Activated naive CD8-positive, alpha-beta T cell treated with anti-CD3 and anti-CD28 coated beads for 36 hours (primary cell): Measurements from ENCODE around the gene MAST2. TPM values are rescaled to one million over a fixed set of nuclear protein-coding genes. Genes with fewer than 3 reads are reported as not detected.
"Not testable (repeated sequence)": the region's sequence is repeated elsewhere in the genome, so short reads cannot be mapped to it uniquely, and the experiment has no call there.

Experiments
- DNase-seq: peaks from one replicate; pipeline ENCODE4 v3.0.0; 2021
- H3K27ac Mint-ChIP-seq: one replicate; pipeline ENCODE4 v1.8.0; 2022; ENCODE audit warnings: mild to moderate bottlenecking, moderate library complexity, mixed read lengths
- H3K27me3 Mint-ChIP-seq: one replicate; pipeline ENCODE4 v1.8.0; 2022; ENCODE audit warnings: mild to moderate bottlenecking, mixed read lengths
- H3K36me3 Mint-ChIP-seq: one replicate; pipeline ENCODE4 v1.8.0; 2021; ENCODE audit warnings: mild to moderate bottlenecking, mixed read lengths
- H3K4me1 Mint-ChIP-seq: one replicate; pipeline ENCODE4 v1.8.0; 2021; ENCODE audit warnings: mixed read lengths
- H3K4me3 Mint-ChIP-seq: one replicate; pipeline ENCODE4 v1.8.0; 2022; ENCODE audit warnings: mild to moderate bottlenecking, moderate library complexity, mixed read lengths
- H3K9me3 Mint-ChIP-seq: one replicate; pipeline ENCODE4 v1.8.0; 2022; ENCODE audit warnings: mixed read lengths
- total RNA-seq, 2 experiments: library from RNA; stranded (reverse); gene quantifications; one replicate each; pipeline ENCODE4 v1.2.3, GENCODE V29; 2021

MAST2 gene
- total RNA-seq, 2 experiments from 2014 or later = 19.0 to 22.5 TPM

DNA sequence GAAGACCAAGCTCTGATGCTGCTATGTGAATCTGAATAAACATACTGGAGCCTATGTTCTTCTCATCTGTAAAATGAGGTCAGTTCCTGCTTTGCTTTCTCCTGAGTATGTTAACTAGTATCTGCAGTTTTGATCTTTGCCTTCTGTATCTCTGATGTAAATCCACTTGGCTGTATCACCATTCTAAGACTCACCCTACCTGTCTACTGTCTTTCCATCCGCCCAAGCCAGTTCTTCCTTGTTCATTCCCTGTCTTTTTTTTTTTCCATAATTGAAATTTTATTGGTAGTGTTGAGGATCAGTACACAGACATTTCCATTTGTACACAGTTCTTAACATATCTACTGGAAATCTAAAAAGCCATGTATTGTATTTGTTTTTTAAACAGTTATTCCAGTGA is 31.3 kb downstream of the MAST2 start:
- Mint-ChIP-seq H3K27ac (no peak overlapping the region), H3K27me3 (no peaks in the 10 kb centered on the region), H3K9me3 (no peaks in the 10 kb centered on the region), H3K4me3 (no peak overlapping the region), H3K4me1 (peaks cover 8% of the 10 kb centered on the region), H3K36me3 (peaks cover 8% of the 10 kb centered on the region)
- no peak for DNase-seq

DNA sequence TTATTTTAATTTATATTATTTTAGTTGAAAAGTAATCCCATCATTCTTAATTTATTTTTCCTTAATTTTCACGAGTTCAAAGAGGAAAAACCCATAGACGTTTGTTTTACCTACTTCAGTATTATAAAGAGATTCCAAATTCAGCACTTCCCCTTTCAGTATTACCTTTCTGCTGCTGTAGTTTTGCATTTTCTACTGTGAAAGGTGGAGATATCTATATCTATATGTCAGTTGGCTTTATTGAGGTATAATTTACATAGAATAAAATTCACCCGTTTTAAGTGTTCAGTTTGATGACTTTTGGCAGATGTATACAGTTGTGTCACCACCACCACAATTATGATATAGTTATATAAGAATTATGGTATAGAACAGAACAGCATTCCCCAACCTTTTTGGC is 33.0 kb downstream of the MAST2 start:
- Mint-ChIP-seq H3K36me3 (peaks cover 8% of the 10 kb centered on the region), H3K27ac (no peak overlapping the region), H3K4me3 (no peak overlapping the region), H3K9me3 (no peaks in the 10 kb centered on the region), H3K4me1 (peaks cover 8% of the 10 kb centered on the region), H3K27me3 (no peaks in the 10 kb centered on the region)
- no peak for DNase-seq

DNA sequence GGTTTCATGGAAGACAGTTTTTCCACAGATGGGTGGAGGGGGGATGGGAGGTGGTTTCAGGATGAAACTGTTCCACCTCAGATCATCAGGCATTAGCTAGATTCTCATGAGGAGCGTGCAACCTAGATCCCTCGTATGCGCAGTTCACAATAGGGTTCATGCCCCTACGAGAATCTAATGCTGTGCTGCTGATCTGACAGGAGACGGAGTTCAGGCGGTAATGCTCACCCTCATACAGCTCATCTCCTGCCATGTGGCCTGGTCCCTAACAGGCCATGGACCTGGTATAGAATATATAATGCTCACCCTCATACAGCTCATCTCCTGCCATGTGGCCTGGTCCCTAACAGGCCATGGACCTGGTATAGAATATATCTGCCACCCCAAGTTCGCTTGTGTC is 33.4 kb downstream of the MAST2 start:
- H3K4me3 Mint-ChIP-seq, H3K36me3 Mint-ChIP-seq, H3K9me3 Mint-ChIP-seq, H3K4me1 Mint-ChIP-seq, H3K27me3 Mint-ChIP-seq, DNase-seq, H3K27ac Mint-ChIP-seq: not testable (repeated sequence)

DNA sequence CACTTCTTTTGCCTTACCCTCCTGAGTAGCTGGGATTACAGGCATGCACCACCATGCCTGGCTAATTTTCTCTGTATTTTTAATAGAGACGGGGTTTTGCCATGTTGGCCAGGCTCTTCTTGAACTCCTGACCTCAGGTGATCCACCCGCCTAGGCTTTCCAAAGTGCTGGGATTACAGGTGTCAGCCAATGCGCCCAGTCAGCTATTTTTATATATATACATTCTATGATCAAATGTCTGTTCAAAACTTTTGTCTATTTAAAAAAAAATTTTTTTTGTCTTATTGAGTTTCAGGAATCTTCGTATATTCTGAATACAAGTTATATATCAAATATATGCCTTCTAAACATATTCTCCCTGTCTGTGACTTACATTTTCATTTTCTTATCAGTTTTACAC is 34.9 kb downstream of the MAST2 start:
- H3K4me1 Mint-ChIP-seq = peaks cover 14% of the 10 kb centered on the region
- DNase-seq, H3K9me3 Mint-ChIP-seq, H3K27ac Mint-ChIP-seq, H3K4me3 Mint-ChIP-seq, H3K36me3 Mint-ChIP-seq, H3K27me3 Mint-ChIP-seq: not testable (repeated sequence)

DNA sequence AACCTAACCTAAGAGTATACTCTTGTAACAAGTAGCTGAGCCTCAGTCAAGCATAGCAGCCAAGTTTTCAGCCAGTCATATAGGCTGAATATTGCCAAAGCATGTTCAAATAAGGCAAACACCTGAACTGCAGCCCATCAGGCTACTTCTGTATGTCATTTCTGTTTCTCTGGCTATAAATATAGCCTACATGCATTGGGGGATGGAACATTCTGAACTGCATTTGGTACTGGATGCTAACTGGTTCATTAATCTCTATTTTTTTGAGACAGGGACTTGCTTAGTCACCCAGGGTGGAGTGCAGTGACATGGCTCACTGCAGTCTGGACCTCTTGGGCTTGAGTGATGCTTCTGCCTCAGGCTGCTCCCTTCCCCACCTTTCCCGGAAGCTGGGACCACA is 37.3 kb downstream of the MAST2 start:
- DNase-seq = no peak
- peaks cover 11% of the 10 kb centered on the region for H3K4me1 Mint-ChIP-seq
- no peaks in the 10 kb centered on the region for H3K27me3 Mint-ChIP-seq
- H3K36me3 Mint-ChIP-seq = no peaks in the 10 kb centered on the region
- no peak overlapping the region for H3K4me3 Mint-ChIP-seq
- no peak overlapping the region for H3K27ac Mint-ChIP-seq
- H3K9me3 Mint-ChIP-seq = no peaks in the 10 kb centered on the region

DNA sequence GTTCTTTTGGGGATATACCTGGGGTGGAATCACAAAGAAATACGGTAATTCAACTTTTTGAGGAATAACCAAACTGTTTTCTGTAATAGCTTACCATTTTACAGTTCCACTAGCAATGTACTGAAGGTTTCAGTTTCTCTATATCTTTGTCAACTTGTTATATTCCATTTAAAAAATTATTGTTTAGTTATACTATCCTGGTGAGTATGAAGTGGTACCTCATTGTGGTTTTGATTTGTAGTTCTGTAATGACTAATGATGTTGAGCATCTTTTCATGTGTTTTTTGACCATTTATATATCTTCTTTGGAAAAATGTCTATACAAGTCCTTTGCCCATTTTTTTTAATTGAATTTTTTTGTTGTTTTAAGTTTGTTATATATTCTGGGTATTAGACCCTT is 39.4 kb downstream of the MAST2 start:
- no peaks in the 10 kb centered on the region for H3K9me3 Mint-ChIP-seq
- H3K4me3 Mint-ChIP-seq = no peak overlapping the region
- H3K36me3 Mint-ChIP-seq = no peaks in the 10 kb centered on the region

DNA sequence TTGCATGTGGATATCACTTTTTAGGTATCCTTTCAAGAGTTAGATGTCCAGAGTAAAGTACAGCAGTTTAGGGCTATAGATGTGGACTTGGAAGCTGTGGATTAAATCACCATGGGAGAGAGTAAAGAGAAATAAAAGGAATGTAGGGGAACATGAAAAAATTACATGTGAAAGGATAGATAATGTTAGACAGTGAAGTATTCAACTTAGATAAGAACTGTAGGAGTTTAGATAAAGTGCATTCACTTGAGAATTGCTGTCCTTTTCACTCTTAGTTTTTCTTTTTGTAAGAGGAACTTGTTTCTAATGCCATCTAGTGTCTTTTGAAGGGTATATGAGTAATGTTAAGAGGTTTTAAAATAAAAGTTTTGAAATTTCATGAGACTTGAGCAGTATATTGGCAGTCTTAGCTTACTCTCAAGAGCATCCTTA is 40.1 kb downstream of the MAST2 start:
- Mint-ChIP-seq H3K4me3 (no peak overlapping the region), H3K36me3 (peaks cover under 1% of the 10 kb centered on the region), H3K9me3 (no peaks in the 10 kb centered on the region), H3K27me3 (no peaks in the 10 kb centered on the region), H3K4me1 (peaks cover 11% of the 10 kb centered on the region), H3K27ac (peak overlapping the region; percentile 59)
- no peak for DNase-seq

More for the DNA sequence above, 39.4 kb downstream of the MAST2 start:
- Mint-ChIP-seq H3K27ac (peak overlapping the region; percentile 59), H3K27me3 (no peaks in the 10 kb centered on the region), H3K4me1 (peaks cover 11% of the 10 kb centered on the region)
- no peak for DNase-seq

DNA sequence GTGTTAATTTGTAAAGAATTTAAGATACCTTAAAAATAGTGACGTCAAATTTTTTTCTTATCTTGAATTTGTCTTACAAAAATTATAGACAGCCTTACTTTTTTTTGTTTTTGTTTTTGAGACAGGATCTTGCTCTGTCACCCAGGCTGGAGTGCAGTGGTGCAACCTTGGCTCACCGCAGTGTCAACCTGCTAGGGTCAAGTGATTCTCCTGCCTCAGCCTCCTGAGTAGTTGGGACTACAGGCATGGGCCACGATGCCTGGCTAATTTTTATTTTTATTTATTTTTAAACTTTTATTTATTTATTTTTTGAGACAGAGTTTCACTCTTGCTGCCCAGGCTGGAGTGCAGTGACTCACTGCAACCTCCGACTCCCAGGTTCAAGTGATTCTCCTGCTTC is 40.6 kb downstream of the MAST2 start:
- not testable (repeated sequence) for H3K27ac Mint-ChIP-seq, H3K4me3 Mint-ChIP-seq
- H3K4me1 Mint-ChIP-seq = peaks cover 11% of the 10 kb centered on the region

DNA sequence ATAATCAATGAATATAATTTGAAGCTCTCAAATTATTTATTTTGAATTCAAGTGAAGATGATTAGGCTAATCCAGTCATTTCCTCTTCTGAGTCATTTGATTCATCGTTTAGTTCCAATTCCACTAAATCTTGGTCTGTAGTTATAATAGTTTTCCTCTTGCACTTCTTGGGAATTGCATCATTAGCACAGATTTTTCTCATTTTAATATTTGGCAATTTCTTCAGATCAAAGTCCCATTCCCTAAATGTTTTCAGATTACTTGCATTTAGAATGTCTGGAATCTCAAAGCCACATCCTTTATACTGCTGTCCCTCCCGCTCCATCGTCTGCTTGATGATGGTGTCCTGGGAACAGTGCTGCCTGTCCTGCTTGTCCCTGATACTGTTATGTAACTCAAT is 43.5 kb downstream of the MAST2 start:
- Mint-ChIP-seq H3K4me3 (no peak overlapping the region), H3K27me3 (no peaks in the 10 kb centered on the region), H3K36me3 (peaks cover 22% of the 10 kb centered on the region), H3K27ac (no peak overlapping the region), H3K4me1 (peaks cover 11% of the 10 kb centered on the region), H3K9me3 (peaks cover 16% of the 10 kb centered on the region)
- no peak for DNase-seq

More for the DNA sequence above, 40.6 kb downstream of the MAST2 start:
- DNase-seq, H3K9me3 Mint-ChIP-seq, H3K36me3 Mint-ChIP-seq, H3K27me3 Mint-ChIP-seq: not testable (repeated sequence)

DNA sequence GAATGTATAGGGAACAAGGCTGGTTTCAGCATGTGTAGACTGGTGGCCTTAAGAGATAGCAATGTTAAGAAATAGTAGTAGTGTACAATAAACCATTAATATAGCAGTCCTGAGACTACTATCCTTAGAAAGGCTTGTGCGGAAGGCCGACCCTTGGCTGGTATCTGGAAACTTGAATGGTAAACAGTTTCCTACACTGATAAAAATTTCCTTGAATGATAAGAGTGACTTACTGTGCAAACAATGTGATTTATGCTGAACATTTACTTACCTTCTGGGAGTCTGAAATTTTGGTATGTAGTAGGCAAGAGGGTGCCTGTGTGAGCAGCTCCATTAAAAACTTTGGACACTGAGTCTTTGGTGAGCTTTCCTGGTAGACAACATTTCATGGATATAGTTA is 44.7 kb downstream of the MAST2 start:
- DNase-seq = no peak
- H3K36me3 Mint-ChIP-seq = peaks cover 22% of the 10 kb centered on the region
- no peaks in the 10 kb centered on the region for H3K27me3 Mint-ChIP-seq
- peaks cover 4% of the 10 kb centered on the region for H3K4me1 Mint-ChIP-seq
- H3K4me3 Mint-ChIP-seq = no peak overlapping the region
- no peak overlapping the region for H3K27ac Mint-ChIP-seq
- peaks cover 16% of the 10 kb centered on the region for H3K9me3 Mint-ChIP-seq

DNA sequence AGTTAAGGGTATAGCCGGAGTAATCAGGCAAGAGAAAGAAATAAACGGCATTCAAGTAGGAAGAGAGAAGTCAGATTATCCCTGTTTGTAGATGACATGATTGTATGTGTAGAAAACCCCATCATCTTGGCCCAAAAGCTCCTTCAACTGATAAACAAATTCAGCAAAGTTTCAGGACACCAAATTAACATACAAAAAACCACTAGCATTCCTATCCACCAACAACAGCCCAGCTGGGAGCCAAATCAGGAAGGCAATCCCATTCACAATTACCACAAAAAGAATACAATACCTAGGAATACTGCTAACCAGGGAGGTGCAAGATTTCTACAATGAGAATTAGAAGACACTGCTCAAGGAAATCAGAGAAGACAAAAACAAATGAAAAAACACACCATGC is 45.3 kb downstream of the MAST2 start:
- Mint-ChIP-seq H3K4me3 (no peak overlapping the region), H3K27ac (no peak overlapping the region), H3K27me3 (no peaks in the 10 kb centered on the region), H3K4me1 (no peaks in the 10 kb centered on the region), H3K36me3 (peaks cover 22% of the 10 kb centered on the region), H3K9me3 (peaks cover 16% of the 10 kb centered on the region)
- no peak for DNase-seq

DNA sequence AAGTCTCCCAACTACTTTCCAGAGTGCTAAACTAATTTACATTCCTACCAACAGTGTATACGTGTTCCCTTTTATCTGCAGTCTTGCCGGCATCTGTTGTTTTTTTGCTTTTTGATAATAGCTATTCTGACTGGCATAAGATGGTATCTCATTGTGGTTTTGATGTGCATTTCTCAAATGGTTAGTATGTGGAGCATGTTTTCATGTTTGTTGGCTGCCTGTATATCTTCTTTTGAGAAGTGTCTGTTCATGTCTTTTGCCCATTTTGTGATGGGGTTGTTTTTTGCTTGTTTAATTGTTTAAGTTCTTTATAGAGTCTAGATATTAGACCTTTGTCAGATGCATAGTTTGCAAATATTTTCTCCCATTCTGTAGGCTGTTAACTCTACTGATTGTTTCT is 46.6 kb downstream of the MAST2 start:
- H3K4me1 Mint-ChIP-seq = no peaks in the 10 kb centered on the region
- no peaks in the 10 kb centered on the region for H3K27me3 Mint-ChIP-seq
- peaks cover 16% of the 10 kb centered on the region for H3K9me3 Mint-ChIP-seq
- peaks cover 22% of the 10 kb centered on the region for H3K36me3 Mint-ChIP-seq
- no peak overlapping the region for H3K4me3 Mint-ChIP-seq
- DNase-seq = no peak
- no peak overlapping the region for H3K27ac Mint-ChIP-seq

DNA sequence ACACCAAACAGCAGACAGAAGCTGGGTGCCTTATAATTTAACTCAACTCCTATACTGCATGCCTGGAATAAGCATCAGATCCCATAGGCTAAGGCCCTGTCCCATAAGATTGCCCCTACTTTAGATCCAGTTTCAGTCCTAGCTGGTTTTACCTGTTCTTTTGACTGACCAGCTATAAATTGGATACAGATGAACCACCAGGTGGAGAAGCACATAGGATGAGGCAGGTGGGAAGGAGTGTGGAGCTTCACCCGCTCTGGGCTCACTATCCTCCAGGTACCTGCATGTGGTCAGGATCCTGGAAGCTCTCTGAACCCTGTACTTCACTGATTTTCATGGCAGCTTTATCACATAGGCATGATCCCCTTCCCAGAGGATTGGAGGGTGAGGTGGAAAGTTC is 51.3 kb downstream of the MAST2 start:
- H3K36me3 Mint-ChIP-seq = peaks cover 14% of the 10 kb centered on the region
- H3K9me3 Mint-ChIP-seq = peaks cover 13% of the 10 kb centered on the region
- H3K27ac Mint-ChIP-seq = no peak overlapping the region
- H3K4me3 Mint-ChIP-seq = no peak overlapping the region
- H3K27me3 Mint-ChIP-seq = peaks cover 6% of the 10 kb centered on the region
- H3K4me1 Mint-ChIP-seq = no peaks in the 10 kb centered on the region
- no peak for DNase-seq

DNA sequence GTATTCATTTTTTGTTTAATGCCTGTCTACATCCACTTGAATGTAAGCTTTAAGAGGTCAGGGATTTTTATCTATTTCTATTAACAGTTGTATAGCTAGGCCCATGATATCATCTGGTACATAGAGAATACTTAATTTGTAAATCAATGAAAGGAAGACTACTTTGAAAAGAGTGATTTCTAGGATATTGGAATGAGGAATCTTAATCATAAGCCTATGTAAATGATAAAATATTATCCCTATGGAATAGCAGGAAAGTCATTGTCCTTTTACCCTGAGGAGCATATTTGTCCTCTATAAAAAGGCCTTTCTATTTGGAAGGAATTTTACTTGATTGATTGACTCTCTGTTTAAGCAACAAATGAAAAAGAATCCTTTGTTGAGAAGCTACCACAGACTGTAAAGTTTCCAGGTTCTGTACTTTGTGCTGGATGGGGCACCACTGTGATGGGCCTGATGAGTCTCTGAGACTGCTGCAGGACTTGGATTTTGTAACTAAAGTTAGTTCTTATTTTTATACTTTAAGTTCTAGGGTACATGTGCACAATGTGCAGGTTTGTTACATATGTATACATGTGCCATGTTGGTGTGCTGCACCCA is 53.8 kb downstream of the MAST2 start:
- H3K4me3 Mint-ChIP-seq = no peak overlapping the region
- peaks cover 3% of the 10 kb centered on the region for H3K9me3 Mint-ChIP-seq
- peaks cover 4% of the 10 kb centered on the region for H3K36me3 Mint-ChIP-seq
- no peak overlapping the region for H3K27ac Mint-ChIP-seq
- H3K27me3 Mint-ChIP-seq = peaks cover 6% of the 10 kb centered on the region
- peaks cover 6% of the 10 kb centered on the region for H3K4me1 Mint-ChIP-seq
- DNase-seq = no peak

DNA sequence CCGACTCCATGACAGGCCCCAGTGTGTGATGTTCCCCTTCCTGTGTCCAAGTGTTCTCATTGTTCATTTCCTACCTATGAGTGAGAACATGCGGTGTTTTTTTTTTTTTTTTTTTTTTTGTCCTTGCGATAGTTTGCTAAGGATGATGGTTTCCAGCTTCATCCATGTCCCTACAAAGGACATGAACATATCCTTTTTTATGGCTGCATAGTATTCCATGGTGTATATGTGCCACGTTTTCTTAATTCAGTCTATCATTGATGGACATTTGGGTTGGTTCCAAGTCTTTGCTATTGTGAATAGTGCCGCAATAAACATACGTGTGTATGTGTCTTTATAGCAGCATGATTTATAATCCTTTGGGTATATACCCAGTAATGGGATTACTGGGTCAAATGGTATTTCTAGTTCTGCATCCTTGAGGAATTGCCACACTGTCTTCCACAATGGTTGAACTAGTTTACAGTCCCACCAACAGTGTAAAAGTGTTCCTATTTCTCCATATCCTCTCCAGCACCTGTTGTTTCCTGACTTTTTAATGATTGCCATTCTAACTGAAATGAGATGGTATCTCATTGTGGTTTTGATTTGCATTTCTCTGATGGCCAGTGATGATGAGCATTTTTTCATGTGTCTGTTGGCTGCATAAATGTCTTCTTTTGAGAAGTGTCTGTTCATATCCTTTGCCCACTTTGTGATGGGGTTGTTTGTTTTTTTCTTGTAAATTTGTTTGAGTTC is 54.5 kb downstream of the MAST2 start:
- not testable (repeated sequence) for H3K27ac Mint-ChIP-seq, H3K4me3 Mint-ChIP-seq, H3K4me1 Mint-ChIP-seq, H3K36me3 Mint-ChIP-seq, H3K27me3 Mint-ChIP-seq, DNase-seq, H3K9me3 Mint-ChIP-seq

DNA sequence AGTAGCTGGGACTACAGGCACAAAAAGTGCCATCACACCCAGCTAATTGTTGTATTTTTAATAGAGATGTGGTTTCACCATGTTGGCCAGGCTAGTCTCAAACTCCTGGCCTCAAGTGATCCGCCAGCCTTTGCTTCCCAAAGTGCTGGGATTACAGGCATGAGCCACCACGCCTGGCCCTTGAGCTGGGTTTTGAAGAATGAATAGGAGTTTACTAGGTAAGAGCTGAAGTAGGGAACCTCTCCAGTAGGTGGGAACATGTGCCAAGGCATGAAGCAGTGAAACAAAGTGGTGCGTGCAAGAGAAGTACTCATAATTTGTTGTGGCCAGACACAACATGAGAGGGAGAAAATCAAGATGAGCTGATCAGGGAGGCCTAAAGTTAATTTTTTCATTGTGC is 55.8 kb downstream of the MAST2 start:
- peaks cover 3% of the 10 kb centered on the region for H3K9me3 Mint-ChIP-seq
- H3K27me3 Mint-ChIP-seq = peaks cover 10% of the 10 kb centered on the region
- no peak overlapping the region for H3K27ac Mint-ChIP-seq
- no peak overlapping the region for H3K4me3 Mint-ChIP-seq
- peaks cover 7% of the 10 kb centered on the region for H3K4me1 Mint-ChIP-seq
- no peak for DNase-seq
- peaks cover 5% of the 10 kb centered on the region for H3K36me3 Mint-ChIP-seq
